Activated CD8-positive, alpha-beta memory T cell treated with anti-CD3 and anti-CD28 coated beads for 4 hours (primary cell): Measurements from ENCODE around the gene TMEM179B.
A peak's percentile ranks its signal among the peaks of the same experiment; 100 is the strongest.
"Not testable (repeated sequence)": the region's sequence is repeated elsewhere in the genome, so short reads cannot be mapped to it uniquely, and the experiment has no call there.

Experiments
- DNase-seq, 2 donors: peaks; one replicate each; pipeline ENCODE4 v3.0.0-alpha.2; 2020; ENCODE audit warnings: low read depth in 2 of 2

TMEM179B gene

GRCh38 chr11:62787005-62787759 lies at the start of gene TMEM179B:
Gene TMEM179B (plus strand): TSS chr11:62787402. CDS start chr11:62787432, 30 bp downstream.
- DNase-seq: peak; percentile 98 to 99

- no peak for DNase-seq
Observed at GRCh38 chr11:62747475-62748160, 39.6 kb upstream of the TMEM179B start.

DNA sequence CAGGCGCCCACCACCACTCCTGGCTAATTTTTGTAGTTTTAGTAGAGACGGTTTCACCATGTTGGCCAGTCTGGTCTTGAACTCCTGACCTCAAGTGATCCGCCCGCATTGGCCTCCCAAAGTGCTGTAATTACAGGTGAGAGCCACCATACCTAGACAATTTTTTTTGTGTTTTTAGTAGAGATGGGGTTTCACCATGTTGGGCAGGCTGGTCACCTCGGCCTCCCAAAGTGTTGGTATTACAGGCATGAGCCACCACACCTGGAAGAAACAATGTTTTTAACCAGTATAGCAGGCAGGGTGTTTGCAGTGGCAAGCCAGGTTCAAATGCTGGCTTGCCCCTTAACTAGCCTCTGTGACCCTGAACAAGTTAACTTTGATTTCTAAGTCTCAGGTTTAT lies 37.3 kb upstream of the TMEM179B start:
- not testable (repeated sequence) for DNase-seq

DNA sequence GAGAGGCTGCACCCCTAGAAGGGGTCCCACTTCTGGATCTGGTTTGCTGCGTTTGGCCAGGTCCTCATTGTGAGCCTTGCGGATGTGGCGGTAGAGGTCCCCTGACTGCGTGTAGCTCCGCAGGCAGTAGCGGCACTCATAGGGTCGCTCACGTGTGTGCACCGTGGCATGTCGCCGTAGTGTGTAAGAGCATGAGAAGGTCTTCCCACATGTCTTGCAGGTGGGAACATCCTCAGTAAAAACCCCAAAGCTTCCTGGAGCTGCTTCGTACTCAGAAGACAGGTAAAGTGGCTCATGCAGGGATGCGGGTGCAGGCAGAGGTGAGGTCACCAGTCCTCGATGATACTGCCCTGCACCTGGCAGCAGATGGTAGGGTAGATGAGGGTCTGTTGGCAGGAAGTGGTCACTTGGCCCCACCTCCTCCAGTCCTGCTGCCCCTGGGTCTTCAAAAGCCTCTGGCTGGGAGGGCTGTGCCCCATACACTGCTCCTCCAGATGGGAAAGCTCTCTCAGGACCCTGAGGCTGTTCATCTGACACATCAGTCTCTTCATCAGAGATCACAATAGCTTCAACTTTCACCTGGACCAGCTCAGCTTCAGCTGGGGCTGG lies 34.9 kb upstream of the TMEM179B start:
- DNase-seq: no peak

GRCh38 chr11:62752994-62753735 lies 34.0 kb upstream of the TMEM179B start:
- no peak for DNase-seq

GRCh38 chr11:62753736-62754603 lies 33.2 kb upstream of the TMEM179B start, which contains the start of gene ZBTB3:
Gene ZBTB3 (minus strand): TSS chr11:62754160. CDS start chr11:62753664, 496 bp downstream.
- peak; percentile 92 to 94 for DNase-seq

- no peak for DNase-seq
Observed at GRCh38 chr11:62755086-62755615, 32.1 kb upstream of the TMEM179B start.

GRCh38 chr11:62757846-62758788 lies 29.1 kb upstream of the TMEM179B start:
- DNase-seq: no peak

- not testable (repeated sequence) for DNase-seq
Observed at GRCh38 chr11:62760867-62761227, 26.4 kb upstream of the TMEM179B start.

- DNase-seq: no peak
Observed at GRCh38 chr11:62770778-62771143, 16.4 kb upstream of the TMEM179B start.

GRCh38 chr11:62771144-62772021 lies 15.8 kb upstream of the TMEM179B start, which contains the start of gene TAF6L:
Gene TAF6L (plus strand): TSS chr11:62771396. CDS start chr11:62775784, 4,388 bp downstream.
- peak; percentile 83 to 85 for DNase-seq

- DNase-seq: no peak
Observed at GRCh38 chr11:62774407-62774806, 12.8 kb upstream of the TMEM179B start.

GRCh38 chr11:62775646-62776045 lies 11.6 kb upstream of the TMEM179B start:
- no peak for DNase-seq

- DNase-seq: no peak
Observed at GRCh38 chr11:62777389-62777788, 9.8 kb upstream of the TMEM179B start.

DNA sequence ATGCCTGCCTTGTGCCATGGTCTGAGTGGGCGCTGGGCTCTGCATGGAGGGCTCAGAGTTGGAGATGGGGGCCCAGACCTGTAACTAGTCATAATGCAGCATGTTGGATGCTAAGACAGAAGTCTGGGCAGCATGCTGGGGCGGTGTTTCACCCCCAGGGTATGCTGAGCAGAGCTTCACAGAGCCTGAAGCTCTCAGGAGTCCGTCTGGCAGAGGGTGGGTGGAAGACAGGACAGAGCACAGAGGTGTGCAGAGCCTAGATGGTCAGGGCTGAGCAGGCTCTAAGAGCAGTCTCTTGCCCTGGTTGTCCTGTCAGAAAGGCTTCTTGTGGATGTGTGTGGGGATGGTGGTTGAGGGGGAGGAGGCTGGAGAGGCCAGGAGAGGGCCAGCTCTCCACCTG lies 8.8 kb upstream of the TMEM179B start:
- no peak for DNase-seq

DNA sequence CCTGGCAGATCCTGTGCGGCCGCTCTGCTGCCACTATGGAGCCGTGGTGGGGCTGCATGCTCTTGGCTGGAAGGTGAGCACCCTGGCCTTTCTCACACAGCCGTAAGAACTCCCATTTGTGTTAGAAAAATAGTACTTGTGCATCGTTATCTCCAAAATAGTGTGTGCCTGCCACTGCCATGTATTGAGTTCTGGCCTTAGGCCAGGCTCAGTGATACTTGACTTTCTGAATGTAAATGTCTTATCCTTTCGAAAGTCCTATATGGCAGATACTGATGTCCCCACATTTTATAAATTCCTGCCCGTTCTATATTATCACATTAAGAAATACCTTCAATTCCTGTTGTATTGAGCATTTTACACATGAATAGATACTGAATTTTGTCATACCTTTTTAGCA lies 4.4 kb upstream of the TMEM179B start:
- DNase-seq: no peak

- DNase-seq: peak; percentile 69 to 73
Observed at GRCh38 chr11:62786318-62787004, 741 bp upstream of the TMEM179B start.

GRCh38 chr11:62788991-62789390 lies 1.8 kb downstream of the TMEM179B start:
- DNase-seq: no peak
